Measurements from ENCODE around the gene NDUFS8.

The NDUFS8 gene

DNA sequence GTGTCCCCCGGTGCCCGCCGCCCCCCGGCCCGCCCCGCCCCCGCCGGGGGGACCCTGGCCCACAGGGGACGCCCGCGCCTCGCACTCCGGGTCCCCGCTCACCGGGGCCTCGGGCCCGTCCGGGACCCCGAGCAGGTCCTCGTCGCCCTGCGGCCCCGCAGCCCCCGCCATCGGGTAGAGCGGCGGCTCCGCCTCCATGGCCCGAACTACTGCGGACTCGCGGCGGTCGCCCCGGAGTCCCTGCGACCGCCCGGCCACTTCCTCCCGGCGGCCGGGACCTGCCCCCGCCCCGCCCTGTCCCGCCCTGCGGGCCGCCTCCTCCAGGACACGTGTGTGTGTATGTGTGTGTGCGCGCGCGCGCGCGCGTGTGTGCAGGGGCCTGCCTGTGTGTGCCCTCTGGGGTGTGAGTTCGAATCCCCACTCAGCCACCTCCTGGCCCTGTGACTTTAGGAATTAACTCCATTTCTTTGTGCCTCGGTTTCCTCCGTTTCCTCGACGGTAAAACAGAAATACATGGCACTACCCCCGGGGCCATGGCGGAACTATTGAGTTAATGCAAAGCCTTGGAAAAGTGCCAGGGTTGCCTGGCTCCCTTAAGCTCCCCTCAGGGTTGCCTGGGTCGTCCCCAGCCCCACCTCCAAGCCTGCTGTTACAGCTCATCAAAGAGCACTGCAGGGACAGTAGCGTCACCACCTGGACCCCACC lies 26.5 kb upstream of the NDUFS8 start, which contains the start of gene UNC93B1:
TSS of gene UNC93B1 (minus strand) at position 252 of the 705 bp plus-strand sequence. CDS start at position 198, 54 bp downstream.
- peak; percentile 80 for DNase-seq (ENCODE audit: low read depth)

GRCh38 chr11:68004551-68005335 lies 25.7 kb upstream of the NDUFS8 start:
- DNase-seq (ENCODE audit: low read depth): no peak

DNA sequence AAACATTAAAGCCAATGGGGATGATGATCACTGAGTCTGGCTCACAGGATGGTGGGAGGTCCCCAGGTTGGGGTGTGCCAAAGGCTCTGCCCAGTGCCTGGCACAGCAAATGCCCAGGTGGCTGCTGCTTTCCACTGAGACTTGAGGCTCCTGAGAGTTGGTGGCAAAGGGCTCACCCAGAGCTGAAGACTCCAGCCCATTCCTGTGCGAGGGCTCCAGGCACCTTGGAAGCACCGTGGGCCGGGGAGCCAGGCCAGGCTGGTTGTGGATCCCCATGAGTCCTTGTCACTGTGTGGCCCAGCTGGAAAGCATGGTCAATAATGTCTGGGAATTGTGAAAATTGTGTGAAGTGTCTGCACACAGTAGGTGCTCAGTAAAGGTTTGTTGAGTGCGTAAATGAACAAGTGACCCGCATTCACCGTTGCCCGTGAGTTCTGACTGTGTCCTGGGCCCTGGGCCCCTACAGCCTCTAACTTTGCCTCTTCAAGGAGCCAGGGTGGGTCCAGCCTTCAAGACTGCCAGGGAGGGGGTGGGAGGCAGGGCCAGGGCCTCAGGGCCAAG lies 23.8 kb upstream of the NDUFS8 start:
- no peak for DNase-seq (ENCODE audit: low read depth)

- no peak for DNase-seq (ENCODE audit: low read depth)
These were observed 22.7 kb upstream of the NDUFS8 start for GRCh38 chr11:68007498-68008380.

GRCh38 chr11:68008381-68009337 lies 21.8 kb upstream of the NDUFS8 start:
- no peak for DNase-seq (ENCODE audit: low read depth)

- peak; percentile 57 for DNase-seq (ENCODE audit: low read depth)
These were observed 20.9 kb upstream of the NDUFS8 start for GRCh38 chr11:68009391-68010089.

DNA sequence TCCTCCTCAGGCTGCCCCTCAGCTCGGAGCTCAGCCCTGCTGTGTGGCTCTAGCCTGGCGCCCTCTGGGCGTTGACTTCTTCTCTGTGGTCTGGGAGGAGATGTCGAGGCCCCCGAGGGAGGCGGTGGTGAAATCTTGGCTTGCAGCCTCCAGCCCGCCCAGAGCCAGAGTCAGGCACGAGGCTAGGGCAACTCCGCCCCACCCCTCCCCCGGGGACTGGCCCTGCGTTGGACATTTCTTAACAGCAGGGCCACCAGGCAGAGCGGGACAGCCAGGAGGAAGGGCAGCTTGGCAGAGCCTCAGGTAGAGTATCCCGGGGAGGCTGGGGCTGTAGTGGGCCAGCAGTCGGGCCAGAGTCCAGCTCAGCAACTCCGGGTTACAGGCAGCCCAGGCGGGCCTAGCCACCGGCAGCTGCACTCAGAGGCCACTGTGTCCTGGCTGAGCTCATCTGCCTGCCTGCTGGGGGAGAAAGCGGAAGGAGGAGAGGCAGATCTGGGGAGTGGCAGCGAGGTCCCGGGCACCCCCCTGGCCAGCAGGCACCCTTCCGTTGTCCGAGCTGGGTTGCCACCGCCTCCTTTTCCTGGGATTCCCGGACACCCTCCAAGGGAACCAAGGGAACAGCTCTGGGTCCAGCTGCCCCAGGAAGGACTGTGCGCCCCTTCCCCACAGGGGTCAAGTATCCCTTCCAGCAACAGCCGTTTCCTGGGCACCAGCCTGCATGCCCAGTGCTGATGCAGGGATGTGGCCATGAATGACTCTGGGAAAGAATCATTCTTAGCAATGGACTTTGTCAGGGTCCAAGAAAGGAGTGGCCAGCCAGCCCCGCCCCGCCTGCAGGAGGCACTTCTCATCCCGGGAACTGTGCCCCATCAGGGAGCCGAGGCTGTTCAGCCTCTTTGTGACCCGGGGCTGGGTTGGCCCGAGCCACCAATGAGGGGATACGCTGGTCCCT lies 20.1 kb upstream of the NDUFS8 start, which contains the start of gene ALDH3B1:
TSS of gene ALDH3B1 (plus strand) at position 238 of the 952 bp plus-strand sequence. CDS start 4,971 bp downstream, outside the sequence.
- peak; percentile 90 for DNase-seq (ENCODE audit: low read depth)

GRCh38 chr11:68011051-68011943 lies 19.2 kb upstream of the NDUFS8 start:
- no peak for DNase-seq (ENCODE audit: low read depth)

GRCh38 chr11:68012044-68012842 lies 18.2 kb upstream of the NDUFS8 start:
- no peak for DNase-seq (ENCODE audit: low read depth)

DNA sequence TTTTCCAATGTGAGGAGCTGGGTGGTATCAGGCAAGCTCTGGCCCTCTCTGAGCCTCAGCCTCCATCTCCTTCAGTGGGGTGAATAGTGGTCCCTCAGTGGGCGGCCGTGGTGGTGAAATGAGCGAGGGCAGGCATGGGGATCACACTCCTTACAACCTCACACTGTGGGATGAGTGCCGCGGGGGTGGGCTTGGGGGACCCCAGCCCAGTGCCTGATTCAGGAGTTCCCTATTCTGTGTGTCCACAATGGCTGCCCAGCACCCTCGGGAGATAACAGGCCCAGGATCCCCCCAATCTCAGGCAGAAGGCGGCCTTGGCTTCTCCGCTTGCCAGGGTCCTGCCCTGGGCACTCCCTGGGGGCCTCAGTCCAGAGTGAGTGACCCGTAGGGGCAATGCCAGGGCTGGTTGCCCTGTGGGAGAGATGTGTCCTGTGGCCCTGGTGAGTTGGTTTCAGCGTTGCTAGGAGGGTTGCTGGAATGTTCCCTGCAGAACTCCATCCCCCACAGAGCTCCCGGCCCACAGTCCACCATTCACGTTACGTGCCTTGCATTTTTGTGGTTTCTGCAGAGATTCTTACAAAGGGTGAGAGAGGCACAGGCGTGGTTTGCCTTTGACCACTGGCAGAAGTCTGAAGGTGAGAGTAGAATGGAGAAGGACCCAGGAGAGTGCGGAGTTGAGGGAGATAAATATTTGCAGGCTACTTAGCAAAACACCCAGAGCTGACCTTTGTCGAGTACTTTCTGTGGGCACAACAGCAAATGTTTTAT lies 17.5 kb upstream of the NDUFS8 start:
- peak; percentile 97 for DNase-seq (ENCODE audit: low read depth)

DNA sequence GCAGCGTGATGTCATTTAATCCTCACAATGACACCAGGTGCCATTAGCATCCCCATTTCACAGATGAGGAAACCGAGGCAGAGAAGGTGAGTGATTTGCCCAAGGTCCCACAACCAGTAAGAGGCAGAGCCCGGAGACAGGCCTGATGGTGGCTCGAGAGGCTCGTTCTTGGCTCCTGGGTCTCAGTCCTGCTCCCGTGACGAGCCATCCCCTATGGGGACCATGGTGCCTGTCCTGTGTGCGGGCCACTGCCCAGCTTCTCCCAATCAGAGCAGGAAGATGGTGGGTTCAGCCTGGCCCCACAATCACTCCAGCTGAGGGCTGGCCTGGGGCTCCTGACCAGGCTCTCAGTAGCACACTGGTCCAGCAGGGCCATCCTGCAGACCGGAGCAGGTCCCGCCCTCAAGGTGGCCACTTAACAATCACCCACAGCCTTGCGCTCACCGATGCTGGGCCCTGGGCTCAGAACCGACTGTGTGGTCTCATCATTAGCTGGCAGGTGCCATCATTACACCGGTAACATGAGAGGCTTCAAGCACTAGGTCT lies 16.8 kb upstream of the NDUFS8 start:
- no peak for DNase-seq (ENCODE audit: low read depth)

GRCh38 chr11:68014157-68014946 lies 16.1 kb upstream of the NDUFS8 start:
- DNase-seq (ENCODE audit: low read depth): peak; percentile 85

DNA sequence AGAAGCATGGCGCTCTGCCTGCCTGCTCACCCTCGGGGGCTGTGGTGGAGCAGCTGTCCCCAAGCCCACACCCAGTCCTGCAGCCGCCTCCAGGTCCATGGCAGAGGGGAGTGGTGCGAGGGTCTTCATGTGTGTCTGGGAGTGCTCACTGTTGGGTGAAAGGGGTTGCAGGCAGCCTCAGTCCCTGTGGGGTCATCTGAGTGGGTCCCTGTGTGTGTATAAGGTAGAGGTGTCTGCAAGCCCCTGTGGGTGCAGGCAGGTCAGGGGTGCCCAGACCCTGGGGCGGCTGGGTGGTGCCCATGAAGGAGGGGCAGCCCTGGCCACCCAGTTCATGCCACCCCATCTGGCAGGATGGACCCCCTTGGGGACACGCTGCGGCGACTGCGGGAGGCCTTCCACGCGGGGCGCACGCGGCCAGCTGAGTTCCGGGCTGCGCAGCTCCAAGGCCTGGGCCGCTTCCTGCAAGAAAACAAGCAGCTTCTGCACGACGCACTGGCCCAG lies 15.5 kb upstream of the NDUFS8 start:
- DNase-seq (ENCODE audit: low read depth): no peak

DNA sequence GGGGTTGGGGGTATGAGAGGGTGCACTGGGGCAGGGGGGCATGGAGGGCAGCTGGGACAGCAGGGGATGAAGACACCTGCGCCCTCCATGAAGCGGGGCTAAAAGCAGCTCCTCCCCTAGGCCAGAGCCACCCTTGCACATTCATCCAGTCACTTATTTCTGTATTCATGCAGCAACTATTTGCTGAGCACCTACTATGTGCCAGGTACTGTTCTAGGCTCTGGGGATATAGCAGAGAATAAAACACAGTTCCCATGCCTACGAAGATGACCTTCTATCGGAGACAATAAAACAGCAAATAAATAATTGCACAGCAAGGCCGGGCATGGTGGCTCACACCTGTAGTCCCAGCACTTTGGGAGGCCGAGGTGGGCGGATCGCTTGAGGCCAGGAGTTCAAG lies 15.0 kb upstream of the NDUFS8 start:
- DNase-seq (ENCODE audit: low read depth): no peak
